Astrocyte (in vitro differentiated cells and primary cell): ENCODE results near the gene RNF217. TPM values are rescaled to one million over a fixed set of nuclear protein-coding genes. Genes with fewer than 3 reads are reported as not detected.
A peak's percentile ranks its signal among the peaks of the same experiment; 100 is the strongest.

Experiments
- DNase-seq: peaks from one replicate; pipeline ENCODE4 v3.0.0-alpha.2; 2010; ENCODE audit warnings: low read depth
- FAIRE-seq: peaks from 2 replicates; lab custom pipeline; 2011; peaks lifted over from hg19 to GRCh38; lab: Jason Lieb, UNC
- H2AFZ ChIP-seq: 2 replicates; pipeline ENCODE4 v1.6.0; 2012; ENCODE audit warnings: low read depth, low read length, inconsistent platforms
- H3K27ac ChIP-seq: 2 replicates; pipeline ENCODE4 v1.5.1; 2011; ENCODE audit warnings: low read depth, low read length, inconsistent platforms
- H3K27me3 ChIP-seq: 2 replicates; pipeline ENCODE4 v1.6.0; 2011; ENCODE audit warnings: low read length, inconsistent platforms; ENCODE audit not compliant: insufficient read depth
- H3K36me3 ChIP-seq: 2 replicates; pipeline ENCODE4 v1.5.1; 2011; ENCODE audit warnings: low read length, inconsistent platforms; ENCODE audit not compliant: insufficient read depth
- H3K4me1 ChIP-seq: 2 replicates; pipeline ENCODE4 v1.5.1; 2011; ENCODE audit warnings: low read length, inconsistent platforms; ENCODE audit not compliant: insufficient read depth
- H3K4me2 ChIP-seq: 2 replicates; pipeline ENCODE4 v1.6.0; 2012; ENCODE audit warnings: low read length, inconsistent platforms
- H3K4me3 ChIP-seq: 2 replicates; pipeline ENCODE4 v1.5.1; 2011; ENCODE audit warnings: low read depth, mild to moderate bottlenecking, low read length, inconsistent platforms; ENCODE audit not compliant: insufficient read depth
- H3K79me2 ChIP-seq: 2 replicates; pipeline ENCODE4 v1.6.0; 2012; ENCODE audit warnings: mild to moderate bottlenecking, low read length, inconsistent platforms; ENCODE audit not compliant: insufficient read depth
- H3K9ac ChIP-seq: 2 replicates; pipeline ENCODE4 v1.6.0; 2012; ENCODE audit warnings: mild to moderate bottlenecking, low read length, inconsistent platforms
- H3K9me3 ChIP-seq: 2 replicates; pipeline ENCODE4 v1.5.1; 2012; ENCODE audit warnings: low read depth, mild to moderate bottlenecking, low read length, inconsistent platforms; ENCODE audit not compliant: insufficient read depth
- H4K20me1 ChIP-seq: 2 replicates; pipeline ENCODE4 v1.6.0; 2012; ENCODE audit warnings: low read length, inconsistent platforms; ENCODE audit not compliant: insufficient read depth
- H3K27ac Mint-ChIP-seq: one replicate; pipeline ENCODE4 v1.8.0; 2021; ENCODE audit warnings: mild to moderate bottlenecking, mixed read lengths; ENCODE audit not compliant: unreplicated experiment
- H3K27me3 Mint-ChIP-seq: one replicate; pipeline ENCODE4 v1.8.0; 2021; ENCODE audit warnings: low read depth, mixed read lengths; ENCODE audit not compliant: unreplicated experiment
- H3K36me3 Mint-ChIP-seq: one replicate; pipeline ENCODE4 v1.8.0; 2021; ENCODE audit warnings: low read depth, mixed read lengths; ENCODE audit not compliant: unreplicated experiment
- H3K4me1 Mint-ChIP-seq: one replicate; pipeline ENCODE4 v1.8.0; 2021; ENCODE audit warnings: low read depth, mixed read lengths; ENCODE audit not compliant: unreplicated experiment
- H3K4me3 Mint-ChIP-seq: one replicate; pipeline ENCODE4 v1.8.0; 2021; ENCODE audit warnings: mild to moderate bottlenecking, moderate library complexity, mixed read lengths; ENCODE audit not compliant: unreplicated experiment
- H3K9me3 Mint-ChIP-seq: one replicate; pipeline ENCODE4 v1.8.0; 2021; ENCODE audit warnings: mild to moderate bottlenecking, mixed read lengths; ENCODE audit not compliant: unreplicated experiment
- CTCF ChIP-seq: IDR thresholded peaks from 2 replicates; pipeline ENCODE4 v1.5.1; 2011; ENCODE audit warnings: low read depth, mild to moderate bottlenecking, inconsistent platforms, low read length, moderate library complexity; ENCODE audit not compliant: insufficient read depth
- EZH2 ChIP-seq: IDR thresholded peaks from 2 replicates; pipeline ENCODE4 v1.6.1; 2012; ENCODE audit warnings: mild to moderate bottlenecking, low read length, inconsistent platforms; ENCODE audit not compliant: insufficient read depth
- total RNA-seq: library from RNA; stranded (reverse); gene quantifications from 2 replicates; pipeline ENCODE4 v1.2.1, GENCODE V29; 2021

RNF217 gene
- total RNA-seq, 1 donor from 2014 or later, result 49.4 TPM

GRCh38 chr6:125008261-125008703 is 46.0 kb downstream of the RNF217 start:
- Mint-ChIP-seq H3K27ac (peak overlapping the region; percentile 85), H3K9me3 (no peaks in the 10 kb centered on the region), H3K36me3 (peaks cover 3% of the 10 kb centered on the region), H3K27me3 (no peaks in the 10 kb centered on the region), H3K4me1 (peaks cover 51% of the 10 kb centered on the region), H3K4me3 (no peak overlapping the region)
- Histone ChIP-seq H3K27me3 (no peaks in the 10 kb centered on the region), H3K9me3 (no peaks in the 10 kb centered on the region), H4K20me1 (peaks cover 7% of the 10 kb centered on the region), H2AFZ (no peak overlapping the region), H3K4me3 (no peak overlapping the region), H3K4me1 (peaks cover 9% of the 10 kb centered on the region), H3K4me2 (no peak overlapping the region), H3K9ac (no peak overlapping the region), H3K27ac (no peak overlapping the region), H3K79me2 (peaks cover 61% of the 10 kb centered on the region), H3K36me3 (no peaks in the 10 kb centered on the region)
- peak; percentile 67 for FAIRE-seq
- peak; percentile 68 for DNase-seq
- no peak for TF ChIP-seq CTCF
- TF ChIP-seq EZH2, result no peak

- H3K27me3 Mint-ChIP-seq, result no peaks in the 10 kb centered on the region
- H3K4me1 Mint-ChIP-seq, result peaks cover 56% of the 10 kb centered on the region
- H3K9me3 Mint-ChIP-seq, result no peaks in the 10 kb centered on the region
- Histone ChIP-seq H3K36me3 (no peaks in the 10 kb centered on the region), H3K4me1 (peaks cover 10% of the 10 kb centered on the region), H4K20me1 (peaks cover 7% of the 10 kb centered on the region), H3K9ac (no peak overlapping the region), H3K27ac (no peak overlapping the region), H3K4me2 (no peak overlapping the region), H3K27me3 (no peaks in the 10 kb centered on the region), H3K9me3 (no peaks in the 10 kb centered on the region), H3K79me2 (peaks cover 57% of the 10 kb centered on the region), H2AFZ (no peak overlapping the region), H3K4me3 (no peak overlapping the region)
- peak overlapping the region; percentile 21 for H3K4me3 Mint-ChIP-seq
- no peak for FAIRE-seq
- H3K27ac Mint-ChIP-seq, result peak overlapping the region; percentile 85
- no peak for DNase-seq
- peaks cover 3% of the 10 kb centered on the region for H3K36me3 Mint-ChIP-seq
- TF ChIP-seq CTCF, result no peak
- TF ChIP-seq EZH2, result no peak
Observed at GRCh38 chr6:125008957-125009356, 46.7 kb downstream of the RNF217 start.

GRCh38 chr6:125009578-125009977 is 47.3 kb downstream of the RNF217 start:
- Histone ChIP-seq H3K27ac (no peak overlapping the region), H3K4me2 (no peak overlapping the region), H3K9me3 (no peaks in the 10 kb centered on the region), H3K36me3 (no peaks in the 10 kb centered on the region), H2AFZ (no peak overlapping the region), H4K20me1 (peaks cover 4% of the 10 kb centered on the region), H3K4me1 (peaks cover 11% of the 10 kb centered on the region), H3K9ac (no peak overlapping the region), H3K27me3 (no peaks in the 10 kb centered on the region), H3K4me3 (no peak overlapping the region), H3K79me2 (peaks cover 57% of the 10 kb centered on the region)
- no peak for TF ChIP-seq EZH2
- TF ChIP-seq CTCF, result no peak
- H3K27me3 Mint-ChIP-seq, result no peaks in the 10 kb centered on the region
- H3K4me3 Mint-ChIP-seq, result no peak overlapping the region
- no peaks in the 10 kb centered on the region for H3K9me3 Mint-ChIP-seq
- peaks cover 3% of the 10 kb centered on the region for H3K36me3 Mint-ChIP-seq
- peaks cover 54% of the 10 kb centered on the region for H3K4me1 Mint-ChIP-seq
- peak; percentile 55 for DNase-seq
- FAIRE-seq, result peak; percentile 47
- peak overlapping the region; percentile 85 for H3K27ac Mint-ChIP-seq
